ENCODE results near the gene PLEKHO1. TPM values are rescaled to one million over a fixed set of nuclear protein-coding genes. Genes with fewer than 3 reads are reported as not detected.

The PLEKHO1 gene
- total and polyA plus RNA-seq, 12 donors, result 29.3 to 221 (median 59.7) TPM

GRCh38 chr1:150186789-150187559 is 37.3 kb downstream of the PLEKHO1 start:
- peaks cover 0 to 28% (median 7%) of the 10 kb centered on the region in 9 donors for H3K4me1 ChIP-seq
- H3K36me3 ChIP-seq, result no peaks in the 10 kb centered on the region
- H3K9me3 ChIP-seq, result peaks cover 0 to 6% (median 0%) of the 10 kb centered on the region in 11 donors
- ATAC-seq (peak; percentile 50 to 81 (median 68)), DNase-seq (peak in 1 of 2 donors; percentile 14)
- no peaks in the 10 kb centered on the region for H3K27me3 ChIP-seq
- TF ChIP-seq CTCF (IDR thresholded peaks at IDR 0.05), result peak; percentile 26 to 74 (median 63)
- peak overlapping the region in 1 of 10 donors; percentile 6 for H3K4me3 ChIP-seq
- intact Hi-C loops (cut with DNase I), result loop anchor here in 4 of 10 donors (5.0 kb wide), 2 partner anchors 115 to 225 kb away; no protein-coding TSS in a partner anchor
- WGBS, 2 donors, result 34 to 47% methylated on average over 10 of the region's 10 CpGs
- H3K27ac ChIP-seq, result peak overlapping the region in 7 of 10 donors; percentile 3 to 79 (median 52)

- no peaks in the 10 kb centered on the region for H3K36me3 ChIP-seq
- 4 to 6% methylated on average over 3 of the region's 3 CpGs for WGBS, 2 donors
- ATAC-seq, result peak in 6 of 8 donors; percentile 23 to 50 (median 42)
- peak in 4 of 9 donors; percentile 5 to 34 (median 17) for TF ChIP-seq CTCF (IDR thresholded peaks at IDR 0.05)
- DNase-seq, result no peak
- H3K27ac ChIP-seq, result peak overlapping the region in 7 of 10 donors; percentile 3 to 79 (median 52)
- peaks cover 0 to 6% (median 0%) of the 10 kb centered on the region in 11 donors for H3K9me3 ChIP-seq
- intact Hi-C loops (cut with DNase I), result loop anchor here in 4 of 10 donors (5.0 kb wide), 2 partner anchors 115 to 225 kb away; no protein-coding TSS in a partner anchor
- no peaks in the 10 kb centered on the region for H3K27me3 ChIP-seq
- no peak overlapping the region for H3K4me3 ChIP-seq
- H3K4me1 ChIP-seq, result peaks cover 0 to 28% (median 11%) of the 10 kb centered on the region in 9 donors
These were observed 37.8 kb downstream of the PLEKHO1 start for GRCh38 chr1:150187560-150187931.

GRCh38 chr1:150192012-150192411 is 42.3 kb downstream of the PLEKHO1 start:
- peaks cover 0 to 6% (median 0%) of the 10 kb centered on the region in 11 donors for H3K9me3 ChIP-seq
- ATAC-seq, result peak; percentile 60 to 93 (median 86)
- WGBS, 2 donors, result 23 to 32% methylated on average over 2 of the region's 2 CpGs
- peak overlapping the region; percentile 26 to 88 (median 73) for H3K27ac ChIP-seq
- no peak for DNase-seq
- H3K27me3 ChIP-seq, result no peaks in the 10 kb centered on the region
- intact Hi-C loops (cut with DNase I), result no loop called here
- H3K36me3 ChIP-seq, result no peaks in the 10 kb centered on the region
- no peak overlapping the region for H3K4me3 ChIP-seq
- no peak for TF ChIP-seq CTCF (IDR thresholded peaks at IDR 0.05)
- peaks cover 0 to 19% (median 9%) of the 10 kb centered on the region in 9 donors for H3K4me1 ChIP-seq

GRCh38 chr1:150194381-150195031 is 44.8 kb downstream of the PLEKHO1 start:
- Histone ChIP-seq H3K4me3 (no peak overlapping the region), H3K27me3 (no peaks in the 10 kb centered on the region), H3K27ac (no peak overlapping the region), H3K4me1 (peaks cover 0 to 11% (median 0%) of the 10 kb centered on the region in 9 donors), H3K9me3 (peaks cover 0 to 6% (median 0%) of the 10 kb centered on the region in 11 donors), H3K36me3 (no peaks in the 10 kb centered on the region)
- TF ChIP-seq CTCF (IDR thresholded peaks at IDR 0.05), result no peak
- intact Hi-C loops (cut with DNase I), result no loop called here
- 86 to 87% methylated on average over 4 of the region's 4 CpGs for WGBS, 2 donors
- no peak for DNase-seq
- no peak for ATAC-seq
